DMS 273 treated with DMSO at 0.1 percent for 48 hours (cell line): Measurements from ENCODE around the gene LRRTM3.

Experiments
- DNase-seq: peaks from one replicate; lab custom pipeline; 2025; lab: John Stamatoyannopoulos, UW

The LRRTM3 gene

GRCh38 chr10:67022099-67022498 lies 96.3 kb downstream of the LRRTM3 start:
- DNase-seq, result no peak

DNA sequence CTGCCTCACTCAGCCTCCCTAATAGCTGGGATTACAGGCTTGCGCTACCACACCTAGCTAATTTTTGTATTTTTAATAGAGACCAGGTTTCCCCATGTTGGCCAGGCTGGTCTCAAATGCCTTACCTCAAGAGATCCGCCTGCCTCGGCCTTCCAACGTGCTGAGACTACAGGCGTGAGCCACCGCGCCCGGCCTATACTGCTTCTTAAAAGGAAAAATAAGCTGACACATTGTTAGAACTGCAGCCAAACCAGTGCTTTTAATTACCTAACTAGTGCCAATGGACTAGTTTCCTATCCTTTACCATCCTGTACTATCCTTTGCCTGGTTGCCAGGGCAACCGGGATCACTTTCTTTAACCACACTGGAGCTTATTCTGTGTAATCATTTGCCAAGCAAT lies 108.0 kb downstream of the LRRTM3 start:
- DNase-seq, result no peak

- no peak for DNase-seq
These were observed 111.0 kb downstream of the LRRTM3 start for GRCh38 chr10:67036808-67037207.

- no peak for DNase-seq
These were observed 117.2 kb downstream of the LRRTM3 start for GRCh38 chr10:67043041-67043440.

- DNase-seq, result no peak
These were observed 119.6 kb downstream of the LRRTM3 start for GRCh38 chr10:67045404-67045803.

DNA sequence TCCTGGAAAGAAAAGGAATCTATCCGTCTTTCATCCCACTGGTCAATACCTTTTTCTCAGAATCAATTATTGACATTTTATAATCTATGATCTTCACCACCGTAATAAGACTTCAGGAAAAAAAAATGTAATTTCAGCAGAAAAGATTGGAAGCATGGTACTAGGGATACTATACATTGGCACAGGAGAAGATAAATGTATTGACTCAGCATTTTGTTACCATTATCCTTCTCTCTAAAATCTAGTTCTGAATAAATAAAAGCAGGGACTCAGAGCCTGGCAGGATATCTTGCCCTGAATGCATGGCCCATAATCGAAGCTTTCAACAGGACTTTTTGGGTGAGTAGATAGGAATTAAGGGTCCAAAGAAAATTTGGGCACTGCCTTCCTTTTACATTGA lies 120.7 kb downstream of the LRRTM3 start:
- DNase-seq, result no peak

GRCh38 chr10:67049988-67050387 lies 124.2 kb downstream of the LRRTM3 start:
- no peak for DNase-seq

DNA sequence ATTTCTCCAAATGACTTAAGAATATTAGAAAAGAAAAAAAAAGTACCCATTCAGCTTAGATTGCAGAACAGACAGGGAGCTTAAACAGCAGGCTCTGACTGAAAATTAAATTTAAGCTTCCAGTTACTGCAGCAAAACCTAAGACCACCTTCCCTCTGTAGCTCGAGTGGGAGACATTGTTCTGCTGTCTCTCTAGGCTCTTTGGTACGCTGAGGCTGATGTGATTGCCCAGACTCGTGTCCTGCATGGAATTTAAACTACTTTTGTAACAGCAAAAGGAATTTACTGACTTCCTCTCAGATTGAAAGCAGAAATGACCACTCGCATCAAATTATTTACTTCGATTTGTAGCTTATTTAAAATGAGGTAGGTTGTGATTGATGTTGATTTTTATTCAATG lies 124.6 kb downstream of the LRRTM3 start:
- DNase-seq, result no peak

DNA sequence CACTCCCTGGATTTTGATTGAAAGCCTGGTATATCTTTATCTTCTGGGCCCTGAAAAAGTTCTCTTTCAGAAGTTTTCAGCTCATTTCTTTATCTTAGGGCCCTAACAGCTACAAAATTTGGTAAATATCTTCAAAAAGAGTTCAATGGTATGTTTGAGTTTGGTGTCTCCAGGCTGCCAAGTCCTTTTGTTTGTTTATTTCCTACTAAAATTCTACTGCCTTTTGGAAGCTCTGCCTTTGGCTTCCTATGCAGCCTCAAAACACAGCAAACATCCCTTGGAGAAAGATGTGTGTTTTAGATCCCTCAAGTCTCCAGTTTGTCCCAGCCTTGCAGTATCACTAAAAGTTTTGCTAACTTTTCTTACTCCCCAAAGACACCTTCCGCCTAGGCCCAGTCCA lies 146.8 kb downstream of the LRRTM3 start:
- DNase-seq, result no peak

DNA sequence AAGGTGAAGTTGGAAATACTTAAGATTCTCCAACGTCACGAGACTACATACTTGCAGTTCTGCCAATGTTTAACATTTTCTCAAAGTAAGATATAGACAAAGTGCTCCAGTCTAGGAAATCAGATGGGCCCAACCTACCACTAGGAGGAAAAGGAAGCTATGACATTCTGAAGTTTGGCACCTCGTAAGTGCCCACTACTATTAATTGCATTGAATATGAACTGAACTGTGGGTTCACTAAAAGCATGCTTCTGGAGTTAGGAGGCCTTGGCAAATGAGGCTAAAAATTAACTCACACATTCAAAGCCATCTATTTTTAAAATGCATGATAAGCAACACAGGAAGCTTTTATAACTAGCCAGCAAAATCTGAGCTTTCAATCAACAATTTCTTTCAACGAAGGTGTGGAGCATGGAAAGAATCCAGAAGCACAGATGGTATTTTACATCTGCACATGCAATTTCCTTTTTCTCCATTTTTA lies 149.7 kb downstream of the LRRTM3 start:
- DNase-seq, result no peak

DNA sequence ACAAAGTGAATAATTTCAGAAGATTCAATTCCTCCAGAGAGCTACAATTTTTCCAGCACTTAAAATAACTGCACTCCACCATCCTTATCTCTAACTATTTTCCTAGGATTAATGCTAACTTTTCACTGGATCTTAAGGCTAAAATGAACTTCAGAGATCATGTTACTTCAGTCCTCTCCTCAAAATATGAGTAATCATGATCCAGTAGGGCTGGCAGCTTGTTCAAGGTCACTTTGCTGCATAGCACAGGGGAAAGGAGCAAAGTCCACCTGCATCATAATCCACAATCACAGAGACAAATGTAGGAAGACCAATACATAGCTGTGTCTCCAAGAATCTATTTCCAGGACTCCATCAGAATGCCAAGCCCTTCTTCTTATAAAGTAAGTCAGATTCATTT lies 150.3 kb downstream of the LRRTM3 start:
- no peak for DNase-seq

GRCh38 chr10:67077376-67077775 lies 151.5 kb downstream of the LRRTM3 start:
- no peak for DNase-seq

- no peak for DNase-seq
These were observed 153.3 kb downstream of the LRRTM3 start for GRCh38 chr10:67079126-67079525.

DNA sequence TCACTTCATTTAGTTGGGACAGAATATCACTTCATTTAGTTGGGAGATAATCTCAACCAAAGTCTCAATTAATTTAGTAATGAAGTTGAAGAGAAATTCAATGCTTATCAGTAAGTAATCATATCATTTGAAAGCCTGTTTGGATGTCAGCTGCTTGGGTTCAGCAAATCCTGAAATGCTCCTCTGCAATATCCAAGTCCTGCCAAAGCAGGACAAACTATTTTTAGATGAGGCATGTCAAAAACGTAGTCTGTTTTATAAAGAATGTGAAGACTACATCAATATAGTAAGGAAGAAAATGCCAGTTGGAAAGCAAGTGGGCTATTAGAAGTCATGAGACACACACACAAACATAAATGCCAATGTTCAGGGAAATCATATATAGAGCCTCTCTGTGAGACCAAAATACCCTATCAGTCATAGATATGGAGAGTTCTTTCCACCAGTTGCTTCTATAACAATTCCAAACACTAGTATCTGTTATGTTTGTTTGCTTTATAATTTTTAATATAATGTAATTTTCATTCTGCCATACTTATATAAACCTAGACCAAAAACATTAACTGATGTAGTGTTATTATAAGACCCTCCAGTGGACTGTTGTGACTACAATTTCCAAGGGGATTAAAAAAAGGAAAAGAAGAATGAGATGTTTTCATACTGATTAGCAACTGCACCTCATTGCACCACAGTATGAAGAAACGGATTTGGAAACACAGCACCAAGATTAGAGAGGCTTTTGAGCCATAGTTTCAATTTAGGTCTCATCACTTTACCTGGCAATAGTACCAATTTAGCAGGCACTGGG lies 160.7 kb downstream of the LRRTM3 start:
- no peak for DNase-seq

DNA sequence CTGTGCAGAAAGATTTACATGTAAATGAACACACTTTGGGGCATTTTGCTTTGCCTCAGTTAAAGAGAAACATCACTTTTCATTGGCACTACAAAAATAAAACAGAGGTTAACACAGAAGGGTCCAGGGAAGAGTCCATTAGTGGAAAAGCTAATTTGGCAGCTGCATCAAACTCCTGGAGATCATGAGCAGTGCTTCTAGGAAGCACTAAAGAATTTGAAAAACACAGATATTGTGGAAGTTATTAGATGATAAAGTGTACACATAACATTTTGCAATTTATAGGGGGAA lies 161.2 kb downstream of the LRRTM3 start:
- DNase-seq, result no peak

DNA sequence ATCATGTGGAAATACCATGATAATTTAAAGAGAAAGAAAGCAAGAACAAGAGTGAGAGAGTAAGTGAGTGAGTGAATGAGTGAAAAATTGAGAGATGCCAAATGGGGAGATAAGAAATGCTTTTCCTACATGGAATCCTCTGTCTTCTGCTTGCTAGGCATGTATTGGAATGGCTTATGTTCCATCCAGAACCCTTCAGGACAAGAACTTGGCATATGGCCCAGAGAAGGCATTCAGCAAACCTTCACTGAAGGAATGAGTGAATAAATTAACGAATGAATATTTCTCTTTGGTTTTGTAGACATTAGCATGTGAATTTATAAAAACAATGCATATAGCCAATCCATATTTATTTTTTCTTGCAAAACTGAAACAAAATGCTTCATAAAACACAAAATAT lies 162.2 kb downstream of the LRRTM3 start:
- DNase-seq, result no peak

DNA sequence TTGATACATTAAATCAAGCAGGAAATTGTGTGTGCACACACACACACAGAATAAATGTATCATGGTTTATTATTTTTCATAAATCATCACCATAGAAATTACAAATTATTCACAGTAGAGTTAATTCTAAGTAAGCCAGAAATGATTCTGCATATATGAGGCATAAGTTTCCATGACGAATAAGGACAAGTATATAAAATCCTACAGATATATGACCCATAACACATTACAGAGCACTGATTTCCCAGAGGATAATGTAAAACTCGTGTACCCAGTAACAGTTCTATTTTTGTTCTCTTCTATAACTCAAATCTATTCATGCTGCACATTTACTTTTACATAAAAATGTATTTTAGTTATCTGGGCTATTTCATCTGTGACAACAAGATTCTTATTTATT lies 169.7 kb downstream of the LRRTM3 start:
- DNase-seq, result no peak

- no peak for DNase-seq
These were observed 172.6 kb downstream of the LRRTM3 start for GRCh38 chr10:67098461-67098860.

- DNase-seq, result no peak
These were observed 175.1 kb downstream of the LRRTM3 start for GRCh38 chr10:67100951-67101350.

GRCh38 chr10:67107670-67108069 lies 181.8 kb downstream of the LRRTM3 start:
- DNase-seq, result no peak

DNA sequence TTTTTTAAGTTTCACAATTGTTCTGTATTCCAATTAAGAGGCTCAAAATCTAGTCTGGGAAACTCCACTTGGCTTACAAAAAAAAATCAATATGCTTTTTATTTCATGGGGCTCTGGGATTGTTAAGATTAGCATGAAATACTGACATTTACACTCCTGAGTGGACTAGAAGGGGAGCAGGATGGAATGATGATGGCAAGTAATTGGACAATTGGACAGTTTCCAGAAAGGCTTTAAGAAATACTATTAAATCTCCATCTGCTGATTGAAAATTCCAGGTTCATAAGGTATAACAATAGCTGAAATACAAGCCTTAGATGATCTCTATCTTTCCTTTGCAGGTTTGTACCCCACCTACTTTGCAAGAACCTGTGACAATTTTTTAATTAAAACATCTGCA lies 184.4 kb downstream of the LRRTM3 start:
- no peak for DNase-seq

GRCh38 chr10:67112765-67113164 lies 186.9 kb downstream of the LRRTM3 start:
- no peak for DNase-seq

DNA sequence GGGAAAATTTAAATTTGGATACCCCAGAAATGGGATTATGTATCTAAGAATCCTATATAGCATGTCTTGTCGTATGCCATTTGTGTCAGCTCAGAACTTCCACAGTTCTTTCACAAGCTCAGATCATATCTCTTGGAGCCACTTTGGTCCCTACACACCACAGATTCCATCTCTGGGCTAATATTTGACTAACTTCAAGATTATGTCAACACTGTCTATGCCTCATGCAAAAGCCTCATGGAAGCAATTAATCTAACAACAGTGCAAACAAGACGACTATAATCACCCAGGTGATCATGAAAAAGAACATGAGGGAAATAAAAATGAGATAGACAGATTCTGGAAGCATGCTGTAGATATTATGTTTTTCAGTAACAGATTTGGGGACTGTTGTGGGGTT lies 189.1 kb downstream of the LRRTM3 start:
- no peak for DNase-seq

DNA sequence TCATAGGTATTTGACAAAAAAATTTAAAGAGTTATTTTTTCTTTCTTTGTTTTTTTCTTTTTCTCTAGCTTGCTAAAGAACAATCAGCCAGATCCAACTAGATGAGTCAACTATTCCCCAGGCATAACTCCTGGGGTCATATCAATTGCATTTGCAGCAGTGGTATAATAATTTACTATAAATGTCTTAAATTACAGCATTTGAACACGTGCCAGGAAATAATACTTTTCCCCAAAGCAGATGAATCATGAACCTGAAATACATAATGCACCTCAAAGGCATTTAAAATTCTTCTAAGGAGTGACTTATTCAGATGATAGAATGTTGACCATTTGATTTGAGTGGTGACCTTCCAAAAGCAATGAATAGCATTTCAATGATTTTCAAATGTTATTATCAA lies 190.1 kb downstream of the LRRTM3 start:
- DNase-seq, result no peak
